ENCODE measurements around the gene OS9.

GRCh38 chr12:57733928-57734327, 40.0 kb downstream of the OS9 start:
- TF ChIP-seq CTCF (conservative IDR thresholded peaks at IDR 0.05; ENCODE audit: low read depth, low read length) (no peak), CEBPB (IDR thresholded peaks at IDR 0.05; ENCODE audit: low read depth, low read length) (no peak), MAFK (IDR thresholded peaks at IDR 0.05; ENCODE audit: low read depth, low read length) (no peak), SMC3 (IDR thresholded peaks at IDR 0.05; ENCODE audit: low read depth, low read length) (no peak), POLR2A (IDR thresholded peaks at IDR 0.05; ENCODE audit: low read depth, low read length) (no peak), BHLHE40 (IDR thresholded peaks at IDR 0.05; ENCODE audit: low read depth, low read length) (no peak), NFE2L2 (IDR thresholded peaks at IDR 0.05; ENCODE audit: low read depth, low read length) (no peak), RAD21 (IDR thresholded peaks at IDR 0.05; ENCODE audit: low read length) (no peak), USF2 (IDR thresholded peaks at IDR 0.05; ENCODE audit: low read depth, low read length) (no peak), RCOR1 (IDR thresholded peaks at IDR 0.05; ENCODE audit: insufficient replicate concordance, low read length) (no peak), MAZ (IDR thresholded peaks at IDR 0.05; ENCODE audit: borderline replicate concordance, low read depth, low read length) (no peak), RFX5 (IDR thresholded peaks at IDR 0.05; ENCODE audit: low read depth, low read length) (no peak), CHD1 (IDR thresholded peaks at IDR 0.05; ENCODE audit: low read depth, low read length) (no peak), MXI1 (IDR thresholded peaks at IDR 0.05; ENCODE audit: borderline replicate concordance, low read depth, low read length) (no peak)

Measured in IMR-90 (cell line).